MM.1S (cell line): ENCODE measurements around the gene VAX1.

Experiments used
- DNase-seq: peaks from one replicate; pipeline ENCODE4 v3.0.0-alpha.2; 2015
- H2AFZ ChIP-seq: fragments of 300-600 bp; sonication (generic); 2 replicates; pipeline ENCODE4 v1.6.0; 2016; ENCODE audit warnings: antibody characterized with exemption, low read length
- H3F3A ChIP-seq: fragments of 300-600 bp; sonication (generic); 2 replicates; pipeline ENCODE4 v1.6.1; 2016; ENCODE audit warnings: mild to moderate bottlenecking, antibody characterized with exemption, low read length, moderate library complexity, mixed read lengths; ENCODE audit not compliant: insufficient read depth
- H3K27ac ChIP-seq: fragments of 300-600 bp; sonication (generic); 2 replicates; pipeline ENCODE4 v1.5.1; 2016; ENCODE audit warnings: mild to moderate bottlenecking, low read length
- H3K27me3 ChIP-seq: fragments of 300-600 bp; sonication (generic); replicated peaks from 2 replicates; pipeline ENCODE4 v1.6.0; 2016; ENCODE audit warnings: low read length; ENCODE audit not compliant: insufficient read depth
- H3K36me3 ChIP-seq: fragments of 300-600 bp; sonication (generic); replicated peaks from 2 replicates; pipeline ENCODE4 v1.6.1; 2016; ENCODE audit warnings: mild to moderate bottlenecking, low read length, mixed read lengths; ENCODE audit not compliant: insufficient read depth
- H3K4me1 ChIP-seq: fragments of 300-600 bp; sonication (generic); 2 replicates; pipeline ENCODE4 v1.6.1; 2016; ENCODE audit warnings: low read length, mixed read lengths
- H3K4me2 ChIP-seq: fragments of 300-600 bp; sonication (generic); 2 replicates; pipeline ENCODE4 v1.6.0; 2016; ENCODE audit warnings: low read depth, low read length
- H3K4me3 ChIP-seq: fragments of 300-600 bp; sonication (generic); 2 replicates; pipeline ENCODE4 v1.5.1; 2016; ENCODE audit warnings: low read length, mixed read lengths
- H3K79me2 ChIP-seq: fragments of 300-600 bp; sonication (generic); 2 replicates; pipeline ENCODE4 v1.6.1; 2016; ENCODE audit warnings: mixed run types, low read length, mixed read lengths
- H3K9ac ChIP-seq: fragments of 300-600 bp; sonication (generic); 2 replicates; pipeline ENCODE4 v1.6.1; 2016; ENCODE audit warnings: low read length, mixed read lengths
- H3K9me2 ChIP-seq: fragments of 300-600 bp; sonication (generic); replicated peaks from 2 replicates; pipeline ENCODE4 v1.6.1; 2016; ENCODE audit warnings: mild to moderate bottlenecking, low read length, mixed read lengths; ENCODE audit not compliant: insufficient read depth
- H3K9me3 ChIP-seq: fragments of 300-600 bp; sonication (generic); replicated peaks from 2 replicates; pipeline ENCODE4 v1.6.1; 2016; ENCODE audit warnings: mild to moderate bottlenecking, low read length, mixed read lengths; ENCODE audit not compliant: insufficient read depth
- H4K20me1 ChIP-seq: fragments of 300-600 bp; sonication (generic); 2 replicates; pipeline ENCODE4 v1.6.1; 2016; ENCODE audit warnings: mild to moderate bottlenecking, low read length, moderate library complexity, mixed read lengths; ENCODE audit not compliant: insufficient read depth
- EZH2 ChIP-seq: fragments of 300-600 bp; sonication (generic); optimal IDR thresholded peaks from 2 replicates; pipeline ENCODE3; 2017; ENCODE audit warnings: low read depth, mild to moderate bottlenecking, antibody characterized with exemption, low read length, mixed read lengths
- EZH2phosphoT487 ChIP-seq: fragments of 300-600 bp; sonication (generic); IDR thresholded peaks from 2 replicates; pipeline ENCODE4 v1.6.1; 2018; ENCODE audit warnings: antibody characterized with exemption, low read length
- TF ChIP-seq, protein P1 (sequence below): fragments of 300-600 bp; sonication (generic); IDR thresholded peaks from 2 replicates; pipeline ENCODE4 v1.5.1; 2016; ENCODE audit warnings: antibody characterized with exemption, low read length, mixed read lengths

Gene VAX1

DNA sequence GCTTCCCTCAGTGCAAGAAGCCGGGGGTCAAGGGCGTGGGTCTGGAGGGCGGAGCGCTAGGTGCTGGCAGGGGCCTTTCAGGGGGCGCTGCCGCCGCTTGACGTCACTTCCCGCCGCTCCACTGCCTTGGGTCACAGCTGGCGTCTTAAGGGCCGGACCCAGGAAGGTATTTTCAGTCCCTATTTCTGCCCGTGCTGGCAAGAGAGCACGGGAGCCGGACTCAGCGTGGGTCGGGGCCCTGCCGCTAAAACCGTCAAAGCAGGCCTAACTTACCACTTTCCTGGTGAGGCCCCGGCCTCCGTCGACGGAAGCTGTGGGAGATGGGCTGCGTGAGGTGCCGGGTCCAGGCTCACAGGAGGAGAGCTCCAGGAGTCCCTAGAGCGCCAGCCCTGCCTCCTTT lies 12.0 kb downstream of the VAX1 start:
- no peaks in the 10 kb centered on the region for H3K36me3 ChIP-seq
- H2AFZ ChIP-seq, result no peak overlapping the region
- TF ChIP-seq EZH2phosphoT487, result no peak
- TF ChIP-seq EZH2, result no peak
- TF ChIP-seq, protein P1, sequence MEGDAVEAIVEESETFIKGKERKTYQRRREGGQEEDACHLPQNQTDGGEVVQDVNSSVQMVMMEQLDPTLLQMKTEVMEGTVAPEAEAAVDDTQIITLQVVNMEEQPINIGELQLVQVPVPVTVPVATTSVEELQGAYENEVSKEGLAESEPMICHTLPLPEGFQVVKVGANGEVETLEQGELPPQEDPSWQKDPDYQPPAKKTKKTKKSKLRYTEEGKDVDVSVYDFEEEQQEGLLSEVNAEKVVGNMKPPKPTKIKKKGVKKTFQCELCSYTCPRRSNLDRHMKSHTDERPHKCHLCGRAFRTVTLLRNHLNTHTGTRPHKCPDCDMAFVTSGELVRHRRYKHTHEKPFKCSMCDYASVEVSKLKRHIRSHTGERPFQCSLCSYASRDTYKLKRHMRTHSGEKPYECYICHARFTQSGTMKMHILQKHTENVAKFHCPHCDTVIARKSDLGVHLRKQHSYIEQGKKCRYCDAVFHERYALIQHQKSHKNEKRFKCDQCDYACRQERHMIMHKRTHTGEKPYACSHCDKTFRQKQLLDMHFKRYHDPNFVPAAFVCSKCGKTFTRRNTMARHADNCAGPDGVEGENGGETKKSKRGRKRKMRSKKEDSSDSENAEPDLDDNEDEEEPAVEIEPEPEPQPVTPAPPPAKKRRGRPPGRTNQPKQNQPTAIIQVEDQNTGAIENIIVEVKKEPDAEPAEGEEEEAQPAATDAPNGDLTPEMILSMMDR, result no peak
- no peaks in the 10 kb centered on the region for H3K9me2 ChIP-seq
- no peak overlapping the region for H3K4me3 ChIP-seq
- no peaks in the 10 kb centered on the region for H3K79me2 ChIP-seq
- DNase-seq, result no peak
- H3K27ac ChIP-seq, result no peak overlapping the region
- H3K9ac ChIP-seq, result no peak overlapping the region
- no peaks in the 10 kb centered on the region for H3F3A ChIP-seq
- H3K4me1 ChIP-seq, result no peaks in the 10 kb centered on the region
- no peaks in the 10 kb centered on the region for H4K20me1 ChIP-seq
- H3K9me3 ChIP-seq, result no peaks in the 10 kb centered on the region
- no peak overlapping the region for H3K4me2 ChIP-seq
- H3K27me3 ChIP-seq, result no peaks in the 10 kb centered on the region

DNA sequence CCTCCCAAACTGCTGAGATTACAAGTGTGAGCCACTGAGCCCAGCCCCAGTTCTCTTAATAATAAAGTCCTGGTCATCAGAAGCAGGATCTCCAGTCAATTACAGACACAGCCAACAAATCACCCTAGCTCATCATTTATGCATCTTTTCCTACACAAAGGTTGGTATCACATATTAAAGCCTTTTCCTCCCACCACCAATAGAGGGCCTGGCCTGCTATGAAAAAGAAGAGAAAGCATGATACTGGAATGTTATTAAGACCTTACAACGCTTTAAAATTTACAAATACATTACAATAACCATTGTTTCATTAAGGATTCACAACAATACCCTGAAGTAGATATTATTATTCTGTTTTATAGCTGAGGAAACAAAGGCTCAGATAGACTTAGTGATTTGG lies 25.9 kb downstream of the VAX1 start:
- no peak overlapping the region for H3K4me2 ChIP-seq
- TF ChIP-seq, protein P1, result no peak
- no peak for TF ChIP-seq EZH2phosphoT487
- no peak for TF ChIP-seq EZH2
- no peak overlapping the region for H3K27ac ChIP-seq
- H3K9ac ChIP-seq, result no peak overlapping the region
- H3K27me3 ChIP-seq, result no peaks in the 10 kb centered on the region
- H3F3A ChIP-seq, result no peaks in the 10 kb centered on the region
- H3K79me2 ChIP-seq, result no peaks in the 10 kb centered on the region
- H3K9me3 ChIP-seq, result no peaks in the 10 kb centered on the region
- H3K4me3 ChIP-seq, result no peak overlapping the region
- DNase-seq, result no peak
- no peak overlapping the region for H2AFZ ChIP-seq
- H3K4me1 ChIP-seq, result no peaks in the 10 kb centered on the region
- H4K20me1 ChIP-seq, result no peaks in the 10 kb centered on the region
- H3K36me3 ChIP-seq, result no peaks in the 10 kb centered on the region
- H3K9me2 ChIP-seq, result no peaks in the 10 kb centered on the region

- Histone ChIP-seq H3K9me2 (no peaks in the 10 kb centered on the region), H3K27ac (no peak overlapping the region), H4K20me1 (no peaks in the 10 kb centered on the region), H3K4me1 (no peaks in the 10 kb centered on the region), H3K9ac (no peak overlapping the region), H2AFZ (no peak overlapping the region), H3K27me3 (no peaks in the 10 kb centered on the region), H3K9me3 (no peaks in the 10 kb centered on the region), H3K4me3 (no peak overlapping the region), H3F3A (no peaks in the 10 kb centered on the region), H3K36me3 (no peaks in the 10 kb centered on the region), H3K4me2 (no peak overlapping the region), H3K79me2 (no peaks in the 10 kb centered on the region)
- DNase-seq, result no peak
- TF ChIP-seq EZH2 (no peak), EZH2phosphoT487 (no peak)
- TF ChIP-seq, protein P1, result no peak
Observed at GRCh38 chr10:117107238-117107637, 30.8 kb downstream of the VAX1 start.
